Progenitor cell of endocrine pancreas (in vitro differentiated cells): ENCODE measurements around the gene PSMB1. TPM values are rescaled to one million over a fixed set of nuclear protein-coding genes. Genes with fewer than 3 reads are reported as not detected.
"Not testable (repeated sequence)": the region's sequence is repeated elsewhere in the genome, so short reads cannot be mapped to it uniquely, and the experiment has no call there.

Source experiments
- DNase-seq: peaks from one replicate; pipeline ENCODE4 v3.0.0; 2021; ENCODE audit warnings: low spot score; ENCODE audit not compliant: unreplicated experiment
- H3K27ac Mint-ChIP-seq: 2 replicates; pipeline ENCODE4 v1.8.0; 2021; ENCODE audit warnings: mild to moderate bottlenecking, moderate library complexity, mixed read lengths
- H3K27me3 Mint-ChIP-seq: 2 replicates; pipeline ENCODE4 v1.8.0; 2021; ENCODE audit warnings: mixed read lengths
- H3K36me3 Mint-ChIP-seq: 2 replicates; pipeline ENCODE4 v1.8.0; 2022; ENCODE audit warnings: mixed read lengths; ENCODE audit not compliant: insufficient read depth
- H3K4me1 Mint-ChIP-seq: 2 replicates; pipeline ENCODE4 v1.8.0; 2021; ENCODE audit warnings: low read depth, mixed read lengths
- H3K4me3 Mint-ChIP-seq: 2 replicates; pipeline ENCODE4 v1.8.0; 2021; ENCODE audit warnings: low read depth, mild to moderate bottlenecking, moderate library complexity, mixed read lengths
- H3K9me3 Mint-ChIP-seq: 2 replicates; pipeline ENCODE4 v1.8.0; 2021; ENCODE audit warnings: low read depth, mixed read lengths
- total RNA-seq: library from RNA; stranded (reverse); gene quantifications from 2 replicates; pipeline ENCODE4 v1.2.1, GENCODE V29; 2021
- TF ChIP-seq, protein P1 (sequence below): fragments of 200-600 bp; sonication (generic); IDR thresholded peaks from one replicate; pipeline ENCODE4 v1.5.0; 2021; ENCODE audit warnings: antibody characterized with exemption, mild to moderate bottlenecking; ENCODE audit not compliant: unreplicated experiment

The PSMB1 gene
- total RNA-seq, 1 donor from 2014 or later: 154 TPM

GRCh38 chr6:170505306-170505705 lies 47.8 kb downstream of the PSMB1 start:
- DNase-seq: no peak
- TF ChIP-seq, protein P1, sequence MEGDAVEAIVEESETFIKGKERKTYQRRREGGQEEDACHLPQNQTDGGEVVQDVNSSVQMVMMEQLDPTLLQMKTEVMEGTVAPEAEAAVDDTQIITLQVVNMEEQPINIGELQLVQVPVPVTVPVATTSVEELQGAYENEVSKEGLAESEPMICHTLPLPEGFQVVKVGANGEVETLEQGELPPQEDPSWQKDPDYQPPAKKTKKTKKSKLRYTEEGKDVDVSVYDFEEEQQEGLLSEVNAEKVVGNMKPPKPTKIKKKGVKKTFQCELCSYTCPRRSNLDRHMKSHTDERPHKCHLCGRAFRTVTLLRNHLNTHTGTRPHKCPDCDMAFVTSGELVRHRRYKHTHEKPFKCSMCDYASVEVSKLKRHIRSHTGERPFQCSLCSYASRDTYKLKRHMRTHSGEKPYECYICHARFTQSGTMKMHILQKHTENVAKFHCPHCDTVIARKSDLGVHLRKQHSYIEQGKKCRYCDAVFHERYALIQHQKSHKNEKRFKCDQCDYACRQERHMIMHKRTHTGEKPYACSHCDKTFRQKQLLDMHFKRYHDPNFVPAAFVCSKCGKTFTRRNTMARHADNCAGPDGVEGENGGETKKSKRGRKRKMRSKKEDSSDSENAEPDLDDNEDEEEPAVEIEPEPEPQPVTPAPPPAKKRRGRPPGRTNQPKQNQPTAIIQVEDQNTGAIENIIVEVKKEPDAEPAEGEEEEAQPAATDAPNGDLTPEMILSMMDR: no peak
- H3K27ac Mint-ChIP-seq: no peak overlapping the region
- H3K4me3 Mint-ChIP-seq: no peak overlapping the region
- no peaks in the 10 kb centered on the region for H3K4me1 Mint-ChIP-seq
- H3K27me3 Mint-ChIP-seq: peaks cover 27% of the 10 kb centered on the region
- H3K9me3 Mint-ChIP-seq: peaks cover 24% of the 10 kb centered on the region
- H3K36me3 Mint-ChIP-seq: peaks cover 7% of the 10 kb centered on the region

DNA sequence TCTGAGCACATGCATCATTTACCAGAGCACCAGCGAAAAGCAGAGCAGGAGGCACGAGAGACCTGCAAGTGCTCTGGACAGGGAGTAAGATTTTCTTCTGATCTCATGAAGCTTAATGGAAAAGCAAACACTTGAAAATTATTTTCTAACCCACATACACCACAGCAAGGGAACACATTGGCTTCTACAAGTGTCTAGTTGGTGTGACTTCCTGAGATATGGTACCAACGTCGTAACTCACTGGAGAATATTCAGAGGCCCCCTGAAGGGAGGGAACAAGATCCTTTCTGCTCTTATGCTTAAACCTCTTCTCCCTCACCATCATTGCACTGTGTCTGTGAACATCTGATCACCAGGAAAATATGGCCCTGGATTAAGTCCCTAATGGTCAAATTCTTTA lies 48.6 kb downstream of the PSMB1 start:
- Mint-ChIP-seq H3K27me3 (peaks cover 23% of the 10 kb centered on the region), H3K27ac (no peak overlapping the region), H3K4me1 (no peaks in the 10 kb centered on the region), H3K9me3 (peaks cover 24% of the 10 kb centered on the region), H3K4me3 (no peak overlapping the region), H3K36me3 (peaks cover 7% of the 10 kb centered on the region)
- no peak for DNase-seq
- TF ChIP-seq, protein P1: no peak

GRCh38 chr6:170503414-170503761 lies 49.7 kb downstream of the PSMB1 start:
- DNase-seq: no peak
- Mint-ChIP-seq H3K27ac (no peak overlapping the region), H3K4me1 (no peaks in the 10 kb centered on the region), H3K36me3 (peaks cover 7% of the 10 kb centered on the region), H3K4me3 (no peak overlapping the region), H3K9me3 (peaks cover 24% of the 10 kb centered on the region), H3K27me3 (peaks cover 23% of the 10 kb centered on the region)
- TF ChIP-seq, protein P1: no peak

- DNase-seq, H3K36me3 Mint-ChIP-seq, H3K4me1 Mint-ChIP-seq, H3K4me3 Mint-ChIP-seq, H3K27ac Mint-ChIP-seq: not testable (repeated sequence)
- Mint-ChIP-seq H3K27me3 (peaks cover 23% of the 10 kb centered on the region), H3K9me3 (peaks cover 24% of the 10 kb centered on the region)
These were observed 50.2 kb downstream of the PSMB1 start for GRCh38 chr6:170502733-170503413.

GRCh38 chr6:170502268-170502667 lies 50.8 kb downstream of the PSMB1 start:
- H3K4me3 Mint-ChIP-seq, DNase-seq, H3K27ac Mint-ChIP-seq, H3K4me1 Mint-ChIP-seq, H3K36me3 Mint-ChIP-seq: not testable (repeated sequence)
- Mint-ChIP-seq H3K27me3 (peaks cover 23% of the 10 kb centered on the region), H3K9me3 (peaks cover 24% of the 10 kb centered on the region)

- Mint-ChIP-seq H3K9me3 (peaks cover 24% of the 10 kb centered on the region), H3K27me3 (peaks cover 23% of the 10 kb centered on the region), H3K4me1 (peaks cover 5% of the 10 kb centered on the region), H3K36me3 (peaks cover 7% of the 10 kb centered on the region), H3K27ac (no peak overlapping the region), H3K4me3 (no peak overlapping the region)
- DNase-seq: no peak
- TF ChIP-seq, protein P1: no peak
These were observed 52.0 kb downstream of the PSMB1 start for GRCh38 chr6:170500955-170501590.
